Embryonic facial prominence (tissue), 1 donor: ENCODE results near the gene PRKCA.
"Not testable (repeated sequence)": the region's sequence is repeated elsewhere in the genome, so short reads cannot be mapped to it uniquely, and the experiment has no call there.

Experiments
- DNase-seq: peaks from one replicate; pipeline ENCODE4 v3.0.0-alpha.2; 2016; ENCODE audit errors: extremely low spot score

Gene PRKCA

GRCh38 chr17:66324381-66325004 is 22.1 kb downstream of the PRKCA start:
- not testable (repeated sequence) for DNase-seq

GRCh38 chr17:66326476-66327047 is 24.1 kb downstream of the PRKCA start:
- no peak for DNase-seq

- no peak for DNase-seq
Measured at GRCh38 chr17:66330646-66331037, 28.2 kb downstream of the PRKCA start.

- DNase-seq = no peak
Measured at GRCh38 chr17:66331038-66331816, 28.8 kb downstream of the PRKCA start.

GRCh38 chr17:66335797-66336196 is 33.4 kb downstream of the PRKCA start:
- no peak for DNase-seq

GRCh38 chr17:66337268-66337667 is 34.9 kb downstream of the PRKCA start:
- no peak for DNase-seq

- DNase-seq = peak; percentile 11
Measured at GRCh38 chr17:66337866-66338485, 35.6 kb downstream of the PRKCA start.

GRCh38 chr17:66338937-66339336 is 36.5 kb downstream of the PRKCA start:
- DNase-seq = no peak

GRCh38 chr17:66339561-66339960 is 37.1 kb downstream of the PRKCA start:
- no peak for DNase-seq

- no peak for DNase-seq
Measured at GRCh38 chr17:66340720-66341119, 38.3 kb downstream of the PRKCA start.

- DNase-seq = no peak
Measured at GRCh38 chr17:66341462-66341861, 39.0 kb downstream of the PRKCA start.

GRCh38 chr17:66342263-66342662 is 39.9 kb downstream of the PRKCA start:
- not testable (repeated sequence) for DNase-seq

GRCh38 chr17:66343531-66344078 is 41.2 kb downstream of the PRKCA start:
- no peak for DNase-seq

- no peak for DNase-seq
Measured at GRCh38 chr17:66344473-66344872, 42.1 kb downstream of the PRKCA start.

GRCh38 chr17:66345264-66345663 is 42.9 kb downstream of the PRKCA start:
- DNase-seq = no peak

GRCh38 chr17:66345949-66346638 is 43.7 kb downstream of the PRKCA start:
- not testable (repeated sequence) for DNase-seq

- DNase-seq = no peak
Measured at GRCh38 chr17:66347661-66348514, 45.5 kb downstream of the PRKCA start.

- no peak for DNase-seq
Measured at GRCh38 chr17:66348584-66349165, 46.3 kb downstream of the PRKCA start.

- DNase-seq = no peak
Measured at GRCh38 chr17:66349521-66350254, 47.3 kb downstream of the PRKCA start.

GRCh38 chr17:66350576-66350975 is 48.2 kb downstream of the PRKCA start:
- not testable (repeated sequence) for DNase-seq
